CD4-positive, alpha-beta T cell treated with Interleukin-15 for 4 hours (primary cell): ENCODE data around the gene ELOF1.
A peak's percentile ranks its signal among the peaks of the same experiment; 100 is the strongest.
"Not testable (repeated sequence)": the region's sequence is repeated elsewhere in the genome, so short reads cannot be mapped to it uniquely, and the experiment has no call there.

Experiments
- DNase-seq: peaks from one replicate; pipeline ENCODE4 v3.0.0-alpha.2; 2020; ENCODE audit warnings: low spot score

ELOF1 gene

DNA sequence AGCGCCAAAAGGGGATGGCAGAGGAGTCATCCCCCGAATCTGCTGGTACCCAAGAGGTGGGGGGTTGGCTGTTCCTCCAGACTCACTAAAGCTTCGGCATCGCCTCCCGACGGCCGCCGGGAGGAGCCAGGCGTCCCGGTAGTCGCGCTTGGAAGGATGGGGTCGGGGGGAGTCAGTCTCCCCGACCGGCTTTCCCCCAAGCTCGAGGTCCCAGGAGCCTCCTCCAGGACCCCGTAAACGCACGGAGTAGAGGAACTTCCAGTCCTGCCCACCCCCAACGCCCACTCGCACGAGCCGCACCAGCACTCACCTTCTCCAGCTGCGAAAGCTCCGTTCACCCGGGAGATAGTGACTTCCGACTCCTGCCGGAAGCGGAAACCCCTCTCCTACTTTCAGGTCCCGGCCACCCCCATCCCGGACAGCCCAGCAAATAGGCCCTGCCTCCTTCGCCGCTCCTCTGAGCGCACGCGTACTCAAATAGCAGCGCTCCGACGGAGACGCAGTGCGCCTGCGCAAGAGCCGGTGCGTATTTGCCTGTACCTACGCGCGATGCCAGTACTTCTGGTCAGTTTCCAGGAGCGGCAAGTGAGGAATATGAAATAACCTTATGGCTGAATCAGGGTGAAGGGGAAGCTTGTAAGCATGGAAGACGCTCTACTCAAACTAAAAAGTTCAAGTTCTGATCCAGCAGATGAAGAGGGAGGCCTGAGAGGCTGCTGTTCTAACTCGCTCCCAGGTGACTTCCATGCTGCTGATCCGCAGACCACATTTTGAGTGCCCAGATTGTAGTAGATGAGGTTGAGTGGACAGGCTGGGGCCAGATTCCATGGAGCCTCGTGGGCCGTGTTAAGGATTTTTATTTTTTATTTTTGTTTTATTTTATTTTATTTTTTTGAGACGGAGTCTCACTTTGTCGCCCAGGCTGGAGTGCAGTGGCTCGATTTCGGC lies at the start of gene ELOF1:
Gene ELOF1 (minus strand): TSS at position 350 of the 948 bp plus-strand sequence. CDS start 4,883 bp downstream, outside the sequence.
- DNase-seq = peak; percentile 97

DNA sequence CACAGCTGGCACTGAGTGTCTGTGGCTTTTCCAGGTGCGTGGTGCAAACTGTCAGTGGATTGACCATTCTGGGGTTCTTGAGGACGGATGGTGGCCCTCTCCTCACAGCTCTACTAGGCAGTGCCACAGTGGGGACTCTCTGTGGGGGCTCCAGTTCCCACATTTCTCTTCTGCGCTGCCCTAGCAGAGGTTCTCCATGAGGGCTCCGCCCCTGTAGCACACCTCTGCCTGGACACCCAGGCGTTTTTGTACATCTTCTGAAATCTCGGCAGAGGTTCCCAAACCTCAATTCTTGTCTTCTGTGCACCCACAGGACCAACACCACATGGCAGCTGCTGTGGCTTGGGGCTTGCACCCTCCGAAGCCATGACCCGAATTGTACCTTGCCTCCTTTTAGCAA lies 47.5 kb upstream of the ELOF1 start:
- DNase-seq = no peak

DNA sequence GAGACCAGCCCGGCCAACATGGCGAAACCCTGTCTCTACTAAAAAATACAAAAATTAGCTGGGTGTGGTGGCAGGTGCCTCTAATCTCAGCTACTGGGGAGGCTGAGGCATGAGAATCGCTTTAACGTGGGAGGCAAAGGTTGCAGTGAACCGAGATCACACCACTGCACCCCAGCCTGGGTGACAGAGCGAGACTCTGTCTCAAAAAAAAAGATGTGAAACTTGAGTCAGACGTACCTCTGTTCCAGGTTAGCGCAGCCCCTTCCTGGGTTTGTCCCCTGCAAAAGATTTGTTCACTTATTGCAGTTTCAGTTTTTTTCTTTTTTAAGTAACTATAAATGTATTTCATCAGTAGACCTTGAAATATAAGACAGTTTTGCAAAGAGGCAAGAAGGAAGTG lies 40.7 kb upstream of the ELOF1 start:
- DNase-seq = not testable (repeated sequence)

DNA sequence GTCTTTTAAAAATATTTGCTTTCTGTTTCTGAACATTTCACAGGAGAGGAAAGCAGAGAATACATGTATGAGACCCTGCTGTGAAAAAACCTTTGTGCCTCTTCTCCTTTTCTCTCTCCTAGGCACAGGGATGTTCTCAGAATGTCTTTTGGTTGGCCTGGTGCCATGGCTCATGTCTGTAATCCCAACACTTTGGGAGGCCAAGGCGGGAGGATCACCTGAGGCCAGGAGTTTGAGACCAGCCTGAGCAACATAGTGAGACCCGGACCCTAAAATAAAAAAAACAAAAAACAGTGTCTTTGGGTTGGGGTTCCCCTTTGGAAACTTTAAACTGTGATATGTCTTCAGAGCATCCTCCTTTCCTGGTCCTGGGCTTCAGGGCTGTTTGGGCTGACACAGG lies 39.7 kb upstream of the ELOF1 start:
- no peak for DNase-seq

DNA sequence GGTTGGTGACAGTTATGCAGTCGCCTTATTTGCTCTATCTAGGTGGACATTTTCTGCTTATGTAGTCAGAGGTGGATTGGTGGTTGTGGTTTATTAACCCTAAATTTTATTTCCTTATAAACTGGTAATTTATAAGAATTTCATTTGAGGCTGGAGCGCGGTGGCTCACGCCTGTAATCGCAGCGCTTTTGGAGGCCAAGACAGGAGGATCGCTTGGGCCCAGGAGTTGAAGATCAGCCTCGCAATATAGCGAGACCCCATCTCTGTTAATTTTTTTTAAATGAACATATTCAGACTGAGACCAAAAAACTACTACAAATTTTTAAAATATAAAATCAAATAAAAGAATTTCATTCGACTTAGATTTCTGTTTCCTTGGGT lies 39.1 kb upstream of the ELOF1 start:
- no peak for DNase-seq

DNA sequence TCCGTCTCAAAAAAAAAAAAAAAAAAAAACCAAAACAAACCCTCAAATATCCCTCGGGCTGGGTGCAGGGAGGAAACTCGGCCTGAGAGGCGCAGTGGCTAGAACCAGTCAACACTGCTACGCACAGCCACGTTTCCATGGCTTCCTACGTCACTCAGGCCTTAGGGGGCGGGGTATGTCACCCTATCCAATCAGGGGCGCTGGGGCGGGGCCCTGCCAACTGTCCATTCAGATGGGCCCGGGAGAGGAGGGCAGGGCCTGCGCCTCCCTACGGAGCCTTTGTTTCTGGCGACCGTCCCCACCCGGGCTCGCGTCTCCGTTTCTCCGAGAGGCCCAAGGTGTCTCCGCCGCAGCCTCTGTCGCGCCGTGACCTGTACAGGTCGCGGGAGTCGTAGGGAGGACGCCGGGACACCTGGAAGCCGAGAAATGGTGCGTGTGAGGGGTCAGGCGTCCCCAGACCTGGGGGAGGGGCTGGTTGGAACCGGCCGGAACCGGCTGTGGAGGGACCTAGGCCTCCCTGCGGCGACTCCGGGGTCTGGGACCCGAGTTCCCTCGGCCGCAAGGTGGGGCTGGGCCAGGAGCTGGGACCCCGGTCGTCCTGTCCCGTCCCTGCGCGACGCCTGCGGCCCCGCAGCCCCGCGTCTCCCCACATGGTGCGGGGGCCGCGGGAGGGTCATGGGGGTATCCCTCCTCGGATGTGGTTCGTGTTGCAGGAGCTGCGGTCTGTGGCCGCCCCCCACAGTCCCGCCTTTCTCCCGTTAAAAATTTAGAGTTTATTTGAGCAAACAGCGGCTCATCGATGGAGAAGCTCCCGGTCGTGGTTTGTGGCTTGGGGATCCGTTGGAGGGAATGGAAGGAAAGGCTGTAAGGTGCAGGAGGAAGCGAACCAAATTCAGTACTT lies 38.4 kb upstream of the ELOF1 start, which contains the start of gene ZNF627:
Gene ZNF627 (plus strand): TSS at position 282 of the 901 bp plus-strand sequence. CDS start 145 bp downstream, at position 427.
- peak; percentile 96 for DNase-seq

DNA sequence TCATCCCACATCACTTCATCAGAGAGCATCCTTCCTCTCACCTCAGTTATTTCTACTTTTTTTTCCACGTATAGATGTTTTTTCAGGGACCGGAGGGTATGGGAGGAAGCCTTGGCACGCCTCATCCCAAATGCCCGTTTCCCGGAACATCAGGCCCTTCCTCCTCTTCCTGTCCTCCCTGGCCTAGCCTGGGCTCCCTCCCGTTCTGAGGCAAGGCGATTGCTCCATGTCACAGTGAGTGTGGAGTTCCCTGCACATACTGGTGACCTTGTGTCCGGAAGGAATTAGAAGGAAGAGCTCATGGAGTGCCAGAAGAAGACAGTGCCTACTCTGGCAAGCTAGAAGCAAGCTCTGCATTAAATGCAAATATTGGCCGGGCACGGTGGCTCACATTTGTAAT lies 37.1 kb upstream of the ELOF1 start:
- no peak for DNase-seq

DNA sequence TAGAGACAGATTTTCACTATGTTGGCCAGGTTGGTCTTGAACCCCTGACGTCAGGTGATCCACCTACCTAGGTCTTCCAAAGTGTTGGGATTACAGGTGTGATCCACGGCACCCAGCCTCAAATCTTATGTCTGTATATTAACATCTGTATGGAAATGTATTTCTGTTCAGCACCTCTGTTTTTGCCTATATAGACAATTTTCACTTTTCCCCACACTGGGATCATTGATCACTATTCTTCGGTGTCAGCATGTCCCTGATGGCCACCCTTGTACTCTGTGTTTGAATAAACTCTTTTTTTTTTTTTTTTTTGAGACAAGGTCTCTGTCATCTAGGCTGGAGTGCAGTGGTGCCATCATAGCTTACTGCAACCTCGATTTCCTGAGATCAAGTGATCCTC lies 35.1 kb upstream of the ELOF1 start:
- DNase-seq = no peak

DNA sequence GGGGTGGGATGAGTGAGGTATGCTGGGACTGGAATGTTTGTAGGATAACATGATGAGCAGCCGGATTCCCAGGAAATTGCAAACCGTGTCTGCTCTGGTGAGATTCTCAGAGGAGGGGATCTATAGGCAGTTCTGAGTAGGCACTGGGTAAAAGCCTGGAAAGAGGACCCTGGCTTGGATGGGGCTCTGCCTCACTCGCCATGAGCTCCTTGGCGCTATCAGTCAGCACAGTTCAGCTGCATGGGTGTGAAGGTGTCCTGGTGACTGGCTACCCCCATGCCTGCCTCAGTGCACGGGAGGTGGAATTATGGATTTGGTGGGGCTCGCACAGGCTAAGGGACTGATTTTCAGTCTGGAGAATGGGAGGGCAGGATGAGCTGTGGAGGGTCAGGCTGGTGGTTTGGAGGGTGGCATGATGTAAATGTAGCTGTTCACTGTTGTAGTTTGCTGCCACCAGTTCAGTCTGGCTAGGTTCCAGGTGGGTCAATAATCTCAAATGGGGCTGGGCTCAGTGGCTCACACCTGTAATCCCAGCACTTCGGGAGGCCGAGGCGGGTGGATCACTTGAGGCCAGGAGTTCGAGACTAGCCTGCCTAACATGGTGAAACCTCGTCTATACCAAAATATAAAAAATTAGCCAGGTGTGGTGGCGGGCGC lies 29.1 kb upstream of the ELOF1 start:
- DNase-seq = no peak

DNA sequence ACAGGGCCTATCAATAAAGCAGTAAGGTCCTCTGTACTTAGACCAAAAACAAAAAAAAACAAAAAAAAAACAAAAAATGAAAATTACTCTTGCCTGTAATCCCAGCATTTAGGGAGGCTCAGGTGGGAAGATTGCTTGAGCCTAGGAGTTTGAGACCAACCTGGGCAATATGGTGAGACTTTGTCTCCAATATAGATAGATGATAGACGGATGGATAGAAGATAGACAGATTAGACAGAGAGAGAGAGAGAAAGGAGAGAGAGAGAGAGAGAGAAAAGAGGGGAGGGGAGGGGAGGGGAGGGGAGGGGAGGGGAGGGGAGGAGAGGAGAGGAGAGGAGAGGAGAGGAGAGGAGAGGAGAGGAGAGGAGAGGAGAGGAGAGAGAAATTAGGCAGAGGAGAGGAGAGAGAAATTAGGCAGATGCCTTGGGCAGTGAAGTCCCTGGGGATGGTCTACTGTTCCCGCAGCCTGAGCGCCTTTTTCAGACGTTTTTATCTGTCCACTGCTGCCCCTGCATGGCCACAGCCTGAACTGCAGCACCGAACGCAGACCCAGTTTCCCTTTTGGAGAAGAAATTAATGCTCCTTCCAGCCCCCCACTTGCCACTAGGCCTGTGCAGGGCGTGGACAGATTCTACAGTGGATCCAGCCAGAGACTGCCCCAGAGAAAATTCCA lies 28.4 kb upstream of the ELOF1 start:
- DNase-seq = peak; percentile 77

DNA sequence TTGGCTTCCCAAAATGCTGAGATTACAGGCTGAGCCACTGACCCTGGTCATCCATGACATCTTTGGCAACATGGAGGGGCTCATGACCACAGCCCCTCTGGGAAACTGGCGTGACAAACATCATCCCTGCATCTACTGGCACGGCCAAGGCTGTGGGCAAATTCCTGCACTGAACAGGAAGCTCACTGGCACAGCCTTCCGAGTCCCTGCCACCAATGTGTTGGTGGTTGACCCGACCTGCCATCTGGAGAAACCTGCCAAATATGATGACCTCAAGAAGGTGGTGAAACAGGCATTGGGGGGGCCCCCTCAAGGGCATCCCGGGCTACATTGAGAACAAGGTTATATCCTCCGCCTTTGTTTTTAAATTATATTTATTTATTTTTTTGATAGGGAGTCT lies 27.3 kb upstream of the ELOF1 start:
- DNase-seq = no peak

DNA sequence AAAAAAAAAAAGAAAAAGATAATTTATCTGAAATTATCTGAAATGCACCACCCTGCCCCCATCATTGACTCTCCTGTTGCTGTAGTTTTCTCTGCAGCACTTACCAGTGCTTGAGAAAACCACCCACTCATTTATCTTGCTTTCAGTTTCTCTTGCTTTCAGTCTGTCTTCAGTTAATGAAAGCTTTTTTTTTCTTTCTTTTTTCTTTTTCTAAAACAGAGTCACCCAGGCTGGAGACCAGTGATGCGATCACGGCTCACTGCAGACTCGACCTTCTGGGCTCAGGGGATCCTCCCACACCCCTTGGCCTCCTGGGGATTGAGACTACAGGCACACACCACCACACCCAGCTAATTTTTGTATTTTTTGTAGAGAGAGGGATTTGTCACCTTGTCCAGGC lies 22.7 kb upstream of the ELOF1 start:
- peak; percentile 46 for DNase-seq

DNA sequence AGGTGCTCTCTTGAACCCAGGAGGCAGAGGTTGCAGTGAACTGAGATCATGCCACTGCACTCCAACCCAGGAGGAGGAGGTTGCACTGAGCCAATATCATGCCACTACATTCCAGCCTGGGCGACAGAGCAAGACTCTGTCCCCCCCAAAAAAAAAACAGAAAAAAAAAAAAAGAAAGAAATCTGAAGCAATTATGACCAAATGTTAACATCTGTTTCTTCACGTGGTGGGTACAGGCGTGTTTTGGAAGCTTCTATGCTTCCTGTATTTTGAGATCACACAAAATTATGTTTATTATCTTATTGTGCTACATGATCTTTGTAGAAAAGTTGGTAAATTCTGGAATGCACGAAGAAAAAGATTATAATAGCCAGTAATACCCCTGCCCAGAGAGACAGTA lies 21.1 kb upstream of the ELOF1 start:
- DNase-seq = no peak

DNA sequence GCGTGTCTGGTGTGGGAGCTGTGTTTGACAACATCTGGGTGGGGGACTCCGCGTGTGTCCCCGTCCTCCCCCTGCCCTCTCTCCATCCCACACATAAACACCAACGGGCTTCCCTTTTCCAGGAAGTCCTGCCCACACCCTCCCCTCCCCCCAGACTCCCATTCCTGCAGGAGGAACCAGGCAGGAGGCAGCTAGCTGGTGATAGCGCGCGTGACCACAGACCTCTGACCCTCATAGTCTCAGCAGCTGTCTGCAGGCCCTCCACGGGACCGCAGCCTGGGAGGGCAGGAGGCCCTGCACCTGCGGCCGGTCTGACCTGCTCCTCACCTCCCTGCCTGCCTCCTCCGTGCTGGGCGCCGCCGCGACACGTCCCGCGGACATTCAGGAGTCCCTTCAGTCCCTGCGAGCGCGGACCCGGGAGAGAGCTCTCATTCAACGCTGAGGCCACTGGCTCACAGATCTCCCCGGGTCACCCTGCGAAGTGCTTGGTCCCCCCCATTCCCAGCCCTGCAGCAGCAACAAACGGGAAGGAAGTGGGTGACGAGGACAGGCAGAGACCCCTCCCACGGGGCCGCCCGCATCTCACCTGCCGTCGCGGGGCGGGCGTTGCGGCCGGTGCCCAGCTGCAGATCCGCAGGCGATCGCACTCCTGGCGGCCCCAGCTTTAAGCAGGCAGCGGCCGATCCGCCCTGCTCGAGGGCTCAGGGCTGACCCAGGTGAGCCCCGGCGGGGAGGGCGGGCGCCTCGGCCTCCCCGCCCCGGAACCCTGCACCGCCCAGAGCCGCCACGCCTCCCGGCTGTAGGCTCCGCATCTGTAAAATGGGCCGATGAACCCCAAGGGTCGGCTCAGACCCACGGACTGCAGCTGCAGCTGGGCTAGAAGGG lies 19.5 kb upstream of the ELOF1 start:
- DNase-seq = peak; percentile 16

DNA sequence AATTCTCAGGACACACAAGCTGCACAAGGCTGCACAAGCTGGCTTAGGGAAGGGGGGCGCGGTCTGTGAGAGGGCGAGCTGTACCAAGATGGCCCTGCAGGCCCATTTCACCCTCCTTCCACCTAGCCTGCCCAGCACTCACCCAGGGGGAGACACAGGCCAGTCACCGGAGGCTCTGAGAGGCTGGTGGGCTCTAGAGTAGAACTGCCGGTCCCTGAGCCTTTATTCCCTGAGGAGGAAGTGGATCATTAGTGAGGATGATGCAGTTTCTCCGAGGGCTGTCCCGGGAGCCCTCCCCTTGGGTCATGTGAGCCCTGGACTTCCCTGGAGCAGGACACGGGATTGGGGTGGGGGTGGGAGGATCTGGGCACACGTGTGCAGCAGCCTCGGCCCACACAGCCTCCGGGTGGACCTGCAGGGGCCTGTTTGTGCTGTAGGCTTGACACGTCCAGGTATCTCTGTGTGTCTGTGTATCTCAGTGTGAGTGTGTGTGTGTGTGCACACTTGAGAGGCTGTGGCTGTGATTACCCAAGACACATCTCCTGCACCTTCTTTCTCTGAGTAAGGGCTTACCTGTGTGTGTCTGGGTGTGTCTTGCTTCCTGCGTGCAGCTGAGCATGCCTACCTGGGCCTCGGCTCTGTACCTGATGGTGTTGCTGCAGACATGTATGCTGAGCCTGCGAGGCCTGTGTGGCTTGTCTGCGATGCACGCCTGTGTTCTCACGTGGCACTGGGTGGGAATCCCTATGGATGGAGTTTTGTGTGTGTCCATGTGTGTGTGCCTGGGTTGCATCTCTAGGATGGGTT lies 18.6 kb upstream of the ELOF1 start, which contains the start of gene ACP5:
Gene ACP5 (minus strand): TSS at position 195 of the 807 bp plus-strand sequence. CDS start 328 bp downstream, outside the sequence.
- DNase-seq = no peak

DNA sequence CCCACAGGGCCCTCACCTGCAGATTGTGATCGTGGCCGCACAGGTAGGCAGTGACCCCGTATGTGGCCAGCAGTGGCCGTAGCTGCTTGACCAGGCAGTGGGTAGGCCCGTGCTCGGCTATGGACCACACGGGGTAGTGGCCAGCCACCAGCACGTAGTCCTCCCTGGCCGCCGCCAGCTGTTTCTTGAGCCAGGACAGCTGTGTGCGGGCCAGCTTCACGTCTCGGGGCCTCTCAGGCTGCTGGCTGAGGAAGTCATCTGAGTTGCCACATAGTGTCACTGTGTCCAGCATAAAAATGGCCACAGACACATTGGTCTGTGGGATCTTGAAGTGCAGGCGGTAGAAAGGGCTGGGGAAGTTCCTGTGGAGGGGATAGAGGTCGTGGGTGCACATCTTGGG lies 17.2 kb upstream of the ELOF1 start:
- DNase-seq = no peak

DNA sequence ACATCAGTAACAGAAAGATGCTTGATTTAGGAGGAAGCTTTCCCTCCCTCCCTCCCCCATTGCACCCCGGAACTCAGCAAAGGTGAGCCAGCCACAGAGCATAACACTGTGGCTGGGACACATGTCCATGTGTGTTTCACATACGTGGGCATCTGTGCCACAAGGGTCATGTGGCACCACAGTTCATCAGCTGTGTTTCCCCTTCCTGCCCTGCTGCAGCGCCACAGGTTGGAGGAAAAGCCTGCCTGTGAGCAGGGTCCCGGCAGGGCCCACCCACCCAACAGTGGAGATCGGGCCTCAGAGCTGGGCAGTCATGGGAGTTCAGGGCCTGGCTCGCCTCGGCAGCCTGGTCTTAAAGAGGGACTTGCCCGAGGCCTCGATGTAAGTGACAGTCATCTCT lies 15.7 kb upstream of the ELOF1 start:
- no peak for DNase-seq

DNA sequence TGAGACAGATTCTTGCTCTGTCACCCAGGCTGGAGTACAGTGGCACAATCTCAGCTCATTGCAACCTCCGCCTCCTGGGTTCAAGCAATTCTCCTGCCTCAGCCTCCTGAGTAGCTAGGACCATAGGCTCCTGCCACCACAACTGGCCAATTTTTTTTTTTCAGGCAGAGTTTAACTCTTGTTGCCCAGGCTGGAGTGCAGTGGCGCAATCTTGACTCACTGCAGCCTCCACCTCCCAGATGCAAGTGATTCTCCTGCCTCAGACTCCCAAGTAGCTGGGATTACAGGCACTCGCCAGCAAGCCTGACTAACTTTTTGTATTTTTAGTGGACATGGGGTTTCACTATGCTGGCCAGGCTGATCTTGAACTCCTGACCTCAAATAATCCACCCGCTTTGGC lies 14.7 kb upstream of the ELOF1 start:
- DNase-seq = not testable (repeated sequence)

DNA sequence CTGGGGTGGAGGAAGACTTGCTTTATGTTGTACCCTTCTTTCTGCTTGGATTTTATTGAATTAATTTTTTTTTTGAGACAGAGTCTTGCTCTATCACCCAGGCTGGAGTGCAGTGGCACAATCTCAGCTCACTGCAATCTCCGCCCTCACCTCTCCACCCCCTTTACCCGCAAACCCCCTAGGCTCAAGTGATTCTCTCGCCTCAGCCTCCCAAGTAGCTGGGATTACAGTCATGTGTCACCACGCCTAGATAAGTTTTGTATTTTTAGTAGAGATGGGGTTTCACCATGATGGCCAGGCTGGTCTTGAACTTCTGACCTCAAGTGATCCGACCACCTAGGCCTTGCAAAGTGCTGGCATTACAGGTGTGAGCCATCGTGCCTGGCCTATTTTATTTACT lies 14.3 kb upstream of the ELOF1 start:
- not testable (repeated sequence) for DNase-seq

DNA sequence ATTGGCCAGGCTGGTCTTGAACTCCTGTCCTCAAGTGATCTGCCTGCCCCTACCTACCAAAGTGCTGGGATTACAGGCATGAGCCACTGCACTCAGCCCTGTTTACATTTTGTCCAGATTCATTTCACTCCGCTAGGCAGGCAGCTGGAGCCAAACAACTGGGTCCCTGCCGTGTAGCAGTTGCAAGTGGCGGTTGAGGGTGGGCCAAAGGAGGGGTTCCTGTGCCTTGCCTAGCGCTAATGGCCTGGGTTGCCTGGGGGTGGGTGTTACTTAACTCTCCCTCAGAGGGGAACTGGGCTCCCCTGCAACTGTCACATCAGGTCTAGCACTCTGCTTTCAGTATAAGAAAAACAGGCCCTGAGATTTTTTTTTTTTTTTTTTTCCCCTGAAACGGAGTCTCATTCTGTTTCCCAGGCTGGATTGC lies 11.0 kb upstream of the ELOF1 start:
- no peak for DNase-seq
